Stimulated activated CD4-positive, alpha-beta T cell treated with anti-CD3 and anti-CD28 coated beads, Interleukin-12 subunit alpha, Interleukin-12 subunit beta, amount 100 ng/mL, for 48 hours (primary cell): ENCODE data around the gene SNAI3.
A peak's percentile ranks its signal among the peaks of the same experiment; 100 is the strongest.

Source experiments
- DNase-seq, 3 donors: peaks; one replicate each; pipeline ENCODE4 v3.0.0-alpha.2; 2020; ENCODE audit warnings: low read depth in 2 of 3, low spot score in 1 of 3

The SNAI3 gene

DNA sequence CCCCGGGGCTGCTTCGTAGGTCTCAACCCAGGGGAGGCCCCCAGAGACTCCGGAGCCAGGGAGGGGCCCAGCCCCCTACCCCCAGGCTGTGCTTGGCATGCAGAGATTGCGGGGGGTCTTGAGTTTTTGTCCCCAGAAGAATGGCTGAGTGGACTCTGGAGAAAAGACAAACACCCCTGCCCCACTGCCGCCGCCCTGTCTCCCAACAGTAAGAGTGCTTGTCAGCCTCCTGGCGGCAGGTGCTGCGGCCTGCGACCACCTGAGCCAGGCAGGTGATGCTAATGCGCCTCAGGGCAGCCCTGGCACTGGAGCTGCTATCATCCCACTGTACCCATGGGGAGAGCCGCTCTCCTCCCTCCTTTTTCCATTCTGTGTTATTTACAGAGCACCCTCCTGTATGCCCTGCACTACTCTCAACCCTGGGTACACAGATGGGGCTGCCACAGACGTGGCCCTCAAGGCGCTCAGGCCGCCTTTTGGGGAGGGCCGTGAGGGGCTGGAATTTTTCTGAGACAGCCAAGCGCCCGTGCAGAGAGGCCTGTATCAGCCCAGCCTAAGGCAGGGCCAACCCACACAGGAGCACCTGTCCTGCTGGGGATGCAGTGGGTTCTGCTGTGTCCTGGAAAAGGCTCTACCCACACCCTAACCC is 50.5 kb downstream of the SNAI3 start:
- no peak for DNase-seq

DNA sequence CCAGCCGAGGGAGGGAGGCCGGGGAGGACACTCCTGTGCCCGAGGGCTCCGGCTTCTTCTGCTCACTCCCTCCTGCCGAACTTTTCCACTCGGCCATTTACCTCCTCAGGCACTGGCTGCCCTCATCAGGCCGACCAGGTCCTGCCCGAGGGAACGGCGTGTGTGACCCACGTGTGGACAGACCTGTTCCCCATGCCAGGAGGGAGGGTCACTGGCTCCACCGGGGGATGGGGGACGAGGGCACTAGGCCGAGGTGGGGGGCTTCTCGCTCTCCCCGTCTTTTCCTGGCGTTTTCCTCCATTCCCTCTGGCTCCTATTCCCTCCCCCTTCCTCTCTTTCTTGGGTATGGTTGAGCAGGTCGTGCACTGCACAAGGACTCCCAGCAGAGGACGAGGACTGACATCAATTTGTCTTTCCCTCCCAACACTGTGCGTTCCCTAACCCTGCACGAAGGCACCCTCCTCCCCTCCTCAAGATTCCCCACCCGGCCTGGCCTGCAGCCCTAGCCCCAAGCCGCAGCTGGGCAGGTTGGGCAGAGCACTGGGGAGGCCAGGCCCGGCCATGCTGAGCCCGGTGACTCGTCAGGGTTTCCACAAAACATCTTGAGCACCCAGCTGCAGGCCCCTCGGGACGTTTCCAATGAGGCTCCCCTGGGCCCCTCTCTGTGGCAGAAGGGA is 51.2 kb downstream of the SNAI3 start:
- no peak for DNase-seq

DNA sequence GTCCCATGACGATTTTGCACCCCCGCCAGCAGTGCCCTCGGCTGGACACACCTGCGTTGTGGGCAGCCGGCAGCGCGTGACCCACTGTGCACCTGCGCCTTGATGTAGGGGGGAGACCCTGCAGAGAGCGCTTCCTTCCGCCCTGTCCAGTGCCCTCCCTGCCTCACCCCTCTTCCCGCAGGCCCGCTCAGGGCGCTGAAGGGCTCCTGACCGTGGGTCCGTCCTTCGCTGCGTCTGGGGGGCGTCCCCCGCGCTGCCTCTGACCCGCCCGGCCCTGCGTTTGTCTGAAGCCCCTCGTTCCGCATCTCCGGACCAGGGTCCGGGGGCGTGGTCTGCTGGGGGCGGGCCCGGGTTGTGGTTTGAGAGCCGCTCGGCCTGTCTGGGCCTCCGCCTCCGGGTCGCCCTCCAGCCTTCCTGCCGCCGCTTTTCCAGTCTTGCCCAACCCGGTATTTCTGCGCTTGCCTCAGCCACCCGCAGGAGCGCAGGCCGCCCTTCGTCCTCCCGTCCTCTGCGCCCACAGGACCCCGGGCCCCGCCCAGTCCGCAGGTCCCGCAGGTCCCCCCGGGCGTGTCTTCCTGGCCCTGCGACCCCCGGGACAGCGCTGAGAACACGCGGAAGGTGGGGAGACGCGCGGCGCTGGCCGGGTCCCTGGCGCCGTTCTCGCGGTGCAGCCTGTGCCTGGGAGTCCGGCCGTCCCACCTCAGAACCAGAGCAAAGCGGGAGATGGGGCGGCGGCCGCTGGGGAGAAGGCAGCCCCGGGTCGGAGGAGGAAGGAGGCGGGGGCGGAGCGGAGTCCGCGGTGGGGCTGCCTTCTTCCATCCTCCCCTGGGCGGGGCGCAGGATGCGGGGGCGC is 51.9 kb downstream of the SNAI3 start:
- peak in 1 of 3 donors; percentile 42 for DNase-seq

GRCh38 chr16:88633684-88634140 is 52.6 kb downstream of the SNAI3 start:
- peak in 1 of 3 donors; percentile 41 for DNase-seq

GRCh38 chr16:88632587-88632930 is 53.7 kb downstream of the SNAI3 start:
- DNase-seq = no peak

- DNase-seq = no peak
Measured at GRCh38 chr16:88631920-88632586, 54.3 kb downstream of the SNAI3 start.

DNA sequence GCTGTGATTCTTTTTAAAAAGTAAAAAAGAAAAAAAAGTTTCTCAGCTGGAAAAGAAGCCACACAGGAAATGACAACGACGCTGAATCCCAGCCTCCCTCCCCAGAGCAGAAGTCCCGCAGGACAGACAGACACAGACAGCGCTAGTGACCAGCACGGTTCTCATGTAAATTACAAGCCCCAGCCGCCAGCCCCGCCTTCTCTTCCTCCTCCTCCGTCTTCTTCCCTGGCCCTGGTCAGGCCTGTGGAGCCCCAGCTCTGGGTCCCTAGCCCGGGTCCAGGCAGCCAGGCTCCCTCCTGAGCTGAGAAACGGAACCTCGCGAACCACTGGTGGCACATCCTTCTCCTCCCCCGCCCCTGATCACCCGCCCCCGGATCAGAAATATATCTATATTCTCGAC is 54.9 kb downstream of the SNAI3 start:
- no peak for DNase-seq

DNA sequence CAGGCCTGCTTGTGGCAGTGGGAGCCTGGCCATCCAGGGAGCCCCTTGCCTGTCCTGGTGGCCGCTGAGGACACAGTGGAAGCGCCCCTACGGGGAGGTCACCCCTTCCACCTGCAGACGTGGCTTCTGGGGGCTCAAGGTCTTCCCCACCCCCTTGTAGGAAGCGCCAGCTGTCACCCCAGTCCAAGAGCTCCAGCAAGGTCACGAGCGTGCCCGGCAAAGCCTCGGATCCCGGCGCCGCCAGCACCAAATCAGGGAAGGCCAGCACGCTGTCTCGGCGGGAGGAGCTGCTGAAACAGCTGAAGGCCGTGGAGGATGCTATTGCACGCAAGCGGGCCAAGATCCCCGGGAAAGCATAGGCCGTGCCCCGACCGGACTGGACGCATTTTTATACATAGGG is 55.4 kb downstream of the SNAI3 start:
- no peak for DNase-seq

DNA sequence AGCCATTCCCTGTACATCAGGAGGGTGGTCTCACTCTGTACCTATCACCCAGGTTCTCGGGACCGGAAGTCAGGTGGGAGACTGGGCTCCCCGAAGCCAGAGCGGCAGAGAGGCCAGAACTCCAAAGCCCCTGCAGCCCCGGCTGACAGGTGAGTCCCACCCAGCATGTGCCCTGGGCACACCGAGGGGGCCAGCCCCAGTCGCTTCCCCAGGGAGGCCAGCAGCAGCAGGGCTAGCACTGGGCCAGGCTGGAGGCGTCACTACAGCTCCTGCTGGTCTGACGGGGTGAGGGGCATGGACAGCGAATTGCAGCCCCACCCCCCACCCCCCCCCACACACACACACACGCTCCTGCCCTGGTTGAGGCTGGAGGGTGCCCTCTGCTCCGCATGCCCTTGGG is 55.9 kb downstream of the SNAI3 start:
- no peak for DNase-seq

GRCh38 chr16:88629835-88630234 is 56.5 kb downstream of the SNAI3 start:
- DNase-seq = no peak

- DNase-seq = no peak
Measured at GRCh38 chr16:88628512-88628974, 57.8 kb downstream of the SNAI3 start.
